K562 (cell line): ENCODE results near the gene PEX5L. TPM values are rescaled to one million over a fixed set of nuclear protein-coding genes. Genes with fewer than 3 reads are reported as not detected.

Experiments
- ATAC-seq: fragments of 200-7000 bp; cut with Tn5 transposase; 3 replicates; pipeline ENCODE4 v1.9.1; 2020; ENCODE audit warnings: moderate library complexity
- BruUV-seq: library from RNA; stranded (reverse); fragments of 400-500 nt; replicated peaks from 2 replicates; lab custom pipeline; 2021; lab: Mats Ljungman, UMichigan
- CTCF ChIA-PET: fragments of 300-600 bp; formaldehyde crosslinking; extraction: SDS; loops from one replicate; lab custom pipeline; 2021; ENCODE audit warnings: low intra/inter-chr PET ratio; lab: Yijun Ruan, JAX
- POLR2A ChIA-PET: fragments of 300-600, 350-650 bp; sonication (Branson Sonifier 250); formaldehyde crosslinking; extraction: SDS; loops from one replicate; lab custom pipeline; 2021; ENCODE audit warnings: antibody characterized with exemption, inconsistent platforms; lab: Yijun Ruan, JAX
- DNase-seq, 4 experiments: peaks; one replicate each; pipeline versions ENCODE4 v3.0.0 to v3.0.0-alpha.2; 2011 to 2018; ENCODE audit warnings: low spot score in 3 of 4, mixed read lengths in 3 of 4; ENCODE audit errors: extremely low read depth in 1 of 4
- FAIRE-seq: peaks from 2 replicates; lab custom pipeline; 2011; peaks lifted over from hg19 to GRCh38; lab: Jason Lieb, UNC
- H2AFZ ChIP-seq: 2 replicates; pipeline ENCODE4 v1.6.0; 2011; ENCODE audit warnings: low read depth, low read length, control low read depth, inconsistent platforms
- H3K27ac ChIP-seq: fragments of 200-600 bp; 3 replicates; pipeline ENCODE4 v1.8.0; 2011; ENCODE audit warnings: low read depth, mild to moderate bottlenecking, control low read depth, inconsistent platforms, low read length, moderate library complexity, mixed read lengths; ENCODE audit errors: extremely low read depth
- H3K27me3 ChIP-seq, 2 experiments: fragments of 300-600 bp in 1 of 2; 2 replicates in 1 of 2; 3 replicates in 1 of 2; pipeline versions ENCODE4 v1.6.0 to v1.8.0; 2011; ENCODE audit warnings: inconsistent platforms in 2 of 2, low read length in 2 of 2, mild to moderate bottlenecking in 1 of 2, mixed read lengths in 1 of 2, moderate library complexity in 1 of 2; ENCODE audit not compliant: control insufficient read depth in 2 of 2, insufficient read depth in 2 of 2
- H3K36me3 ChIP-seq: fragments of 300-600 bp; 3 replicates; pipeline ENCODE4 v1.8.0; 2011; ENCODE audit warnings: mild to moderate bottlenecking, low read length, inconsistent platforms; ENCODE audit not compliant: control insufficient read depth, insufficient read depth
- H3K4me1 ChIP-seq, 2 experiments: fragments of 200-600 bp in 1 of 2; replicated peaks in 1 of 2; 2 replicates in 1 of 2; 3 replicates in 1 of 2; pipeline versions ENCODE4 v1.5.1 to v1.8.0; 2011; ENCODE audit warnings: inconsistent platforms in 2 of 2, low read length in 2 of 2, mild to moderate bottlenecking in 1 of 2, mixed read lengths in 1 of 2, moderate library complexity in 1 of 2; ENCODE audit not compliant: control insufficient read depth in 2 of 2, insufficient read depth in 2 of 2
- H3K4me2 ChIP-seq: 2 replicates; pipeline ENCODE4 v1.6.1; 2011; ENCODE audit warnings: low read length, control low read depth, inconsistent platforms, mixed read lengths; ENCODE audit not compliant: insufficient read depth
- H3K4me3 ChIP-seq: fragments of 200-600 bp; sonication (generic), shearing (Covaris generic); 2 replicates; pipeline ENCODE4 v1.5.1; 2016; ENCODE audit warnings: control low read depth, inconsistent platforms
- H3K79me2 ChIP-seq: fragments of 200-600 bp; 3 replicates; pipeline ENCODE4 v1.8.0; 2011; ENCODE audit warnings: low read length, inconsistent platforms; ENCODE audit not compliant: control insufficient read depth, insufficient read depth
- H3K9ac ChIP-seq, 2 experiments: 2 replicates each; pipeline versions ENCODE4 v1.6.0 to v1.6.1; 2011; ENCODE audit warnings: low read depth in 2 of 2, low read length in 2 of 2, control low read depth in 1 of 2, inconsistent platforms in 1 of 2, mild to moderate bottlenecking in 1 of 2, mixed read lengths in 1 of 2; ENCODE audit not compliant: insufficient read depth in 1 of 2
- H3K9me1 ChIP-seq: one replicate; pipeline ENCODE4 v1.6.0; 2011; ENCODE audit warnings: inconsistent platforms, mild to moderate bottlenecking, low read length, moderate library complexity; ENCODE audit not compliant: control insufficient read depth, insufficient read depth
- H3K9me3 ChIP-seq: replicated peaks from 2 replicates; pipeline ENCODE4 v1.5.1; 2011; ENCODE audit warnings: low read depth, low read length, inconsistent platforms; ENCODE audit not compliant: control insufficient read depth, insufficient read depth
- H4K20me1 ChIP-seq: replicated peaks from 2 replicates; pipeline ENCODE4 v1.6.1; 2011; ENCODE audit warnings: low read length, inconsistent platforms, mixed read lengths; ENCODE audit not compliant: control insufficient read depth, insufficient read depth
- ARID3B ChIP-seq: fragments of 250-450 bp; sonication (Bioruptor Pico); IDR thresholded peaks from 2 replicates; pipeline ENCODE4 v1.4.0; 2020; ENCODE audit warnings: borderline replicate concordance
- ATF3 ChIP-seq, 2 experiments: fragments of 450-650 bp in 1 of 2; sonication (generic) in 1 of 2; formaldehyde crosslinking in 1 of 2; IDR thresholded peaks in 1 of 2; conservative IDR thresholded peaks in 1 of 2; 2 replicates each; pipeline versions ENCODE4 v1.6.1 to v1.8.1; 2016 to 2023; ENCODE audit warnings: mild to moderate bottlenecking in 2 of 2, moderate library complexity in 2 of 2, inconsistent platforms in 1 of 2, missing genetic modification reagents in 1 of 2
- ETS2 ChIP-seq: IDR thresholded peaks from 2 replicates; pipeline ENCODE4 v1.6.1; 2016; ENCODE audit warnings: borderline replicate concordance, missing genetic modification characterization, mild to moderate bottlenecking, moderate library complexity, missing compliant biosample characterization; ENCODE audit not compliant: poor library complexity, severe bottlenecking
- MCM3 ChIP-seq: fragments of 450-650 bp; IDR thresholded peaks from 2 replicates; pipeline ENCODE4 v1.6.1; 2016
- NFE2 ChIP-seq: IDR thresholded peaks from 2 replicates; pipeline ENCODE4 v1.6.1; 2014; ENCODE audit warnings: antibody characterized with exemption, low read depth
- NR2F6 ChIP-seq: fragments of 450-650 bp; formaldehyde crosslinking; IDR thresholded peaks from 2 replicates; pipeline ENCODE4 v1.4.0; 2020; ENCODE audit warnings: mild to moderate bottlenecking
- NUFIP1 ChIP-seq: fragments of 450-650 bp; IDR thresholded peaks from 2 replicates; pipeline ENCODE4 v1.6.1; 2018; ENCODE audit not compliant: partially characterized antibody
- STAT5A ChIP-seq: IDR thresholded peaks from 2 replicates; pipeline ENCODE4 v1.6.1; 2012; ENCODE audit warnings: low read length, inconsistent platforms, borderline replicate concordance
- TEAD2 ChIP-seq: fragments of 450-650 bp; IDR thresholded peaks from 2 replicates; pipeline ENCODE4 v1.6.1; 2016; ENCODE audit warnings: missing genetic modification characterization, control low read depth, missing compliant biosample characterization
- XRCC4 ChIP-seq: IDR thresholded peaks from one replicate; pipeline ENCODE4 v1.6.1; 2011; ENCODE audit not compliant: insufficient read depth, insufficient read length; ENCODE audit errors: extremely low read depth
- ZBED1 ChIP-seq: IDR thresholded peaks from 2 replicates; pipeline ENCODE4 v1.6.1; 2014
- ZNF280B ChIP-seq: fragments of 250-450 bp; sonication (Bioruptor Pico); IDR thresholded peaks from 2 replicates; pipeline ENCODE4 v1.5.1; 2021; ENCODE audit warnings: mild to moderate bottlenecking
- ZNF561 ChIP-seq: fragments of 450-650 bp; formaldehyde crosslinking; conservative IDR thresholded peaks from 2 replicates; pipeline ENCODE4 v1.4.0; 2020; ENCODE audit warnings: mild to moderate bottlenecking, moderate library complexity
- ZNF589 ChIP-seq: fragments of 200-800 bp; sonication (Bioruptor generic); IDR thresholded peaks from 2 replicates; pipeline ENCODE4 v1.6.1; 2016; ENCODE audit warnings: low read depth, missing genetic modification characterization, missing compliant biosample characterization
- WGBS: fragments of 100-300 bp; shearing (Covaris generic); methylation state at CpG from one replicate; pipeline ENCODE4 v1.1.6; 2016; ENCODE audit warnings: low coverage, mixed read lengths; ENCODE audit not compliant: insufficient coverage; ENCODE audit errors: missing lambda C conversion rate; 5-methylcytosine and 5-hydroxymethylcytosine counted together
- in situ Hi-C: fragments of 300-500 bp; cut with MboI; formaldehyde crosslinking; loops from 4 replicates; pipeline ENCODE4 v1.15.0; 2018; ENCODE audit warnings: inconsistent platforms, mixed read lengths
- intact Hi-C: fragments of 100-400 bp; cut with micrococcal nuclease; formaldehyde crosslinking; loops from 2 replicates; pipeline ENCODE4 v1.14.2; 2022
- polyA plus RNA-seq, 8 experiments: library from polyadenylated mRNA; depleted of rRNA in 4 of 8; stranded (reverse) in 5 of 8; unstranded in 3 of 8; fragments of >200 nt; fragmentation: Nextera tagmentation in 2 of 8; fragmentation: Illumina TruSeq in 1 of 8; extraction: Ambion mirVana in 2 of 8; extraction: Trizol in 1 of 8; gene quantifications; 2 replicates each; pipeline versions ENCODE4 v1.2.1 to v1.2.3, GENCODE V29; 2011 to 2014; ENCODE audit warnings: inconsistent platforms in 1 of 8, missing spikeins in 1 of 8
- total RNA-seq, 7 experiments: library from RNA; depleted of rRNA in 6 of 7; stranded (reverse); fragments of >200 nt in 6 of 7; fragmentation: Illumina TruSeq in 2 of 7; extraction: Trizol in 2 of 7; gene quantifications; 2 replicates each; pipeline versions ENCODE4 v1.2.1 to v1.2.3, GENCODE V29; 2011 to 2021; ENCODE audit warnings: low replicate concordance in 1 of 7

The PEX5L gene
- total and polyA plus RNA-seq, 9 of the 15 experiments (the other 6 are each of a cell fraction or from before 2014, with no cell fraction given), result not detected

DNA sequence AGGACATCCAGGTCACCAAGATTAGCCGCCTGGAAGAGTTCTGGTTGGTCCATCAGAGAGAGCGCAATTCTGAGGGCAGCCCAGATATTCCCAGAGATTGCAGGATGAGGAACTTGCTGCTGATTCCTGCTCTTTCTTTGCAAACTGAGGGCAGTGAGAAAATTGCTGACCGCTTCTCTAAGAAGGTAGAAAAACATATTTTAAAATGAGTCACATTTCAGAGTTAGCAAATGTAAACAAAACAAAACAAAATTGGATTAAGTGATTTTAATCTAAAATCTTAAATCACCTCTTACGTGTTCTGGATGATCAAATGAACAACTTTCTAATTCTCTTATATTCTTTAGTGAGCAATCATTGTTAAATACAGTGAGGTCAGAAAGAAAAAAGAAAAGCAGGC lies 234.9 kb downstream of the PEX5L start:
- WGBS, result 0% methylated on average over 4 of the region's 4 CpGs
- TF ChIP-seq XRCC4, result no peak
- TF ChIP-seq TEAD2 (tag), result no peak
- no peak for TF ChIP-seq ZNF561 (CRISPR knock-in tag)
- no peak for TF ChIP-seq ETS2 (tag)
- TF ChIP-seq NR2F6, result no peak
- TF ChIP-seq NUFIP1, result no peak
- TF ChIP-seq ZNF589 (CRISPR knock-in tag), result no peak
- no peak for TF ChIP-seq ZBED1
- TF ChIP-seq MCM3, result no peak
- TF ChIP-seq NFE2, result no peak
- TF ChIP-seq ATF3 (IDR thresholded peaks at IDR 0.05), result no peak
- no peak for TF ChIP-seq ATF3 (CRISPR knock-in tag; conservative IDR thresholded peaks at IDR 0.05)
- TF ChIP-seq ARID3B, result no peak
- TF ChIP-seq ZNF280B (CRISPR knock-in tag), result no peak
- no peak for TF ChIP-seq STAT5A
- ATAC-seq (no peak), FAIRE-seq (no peak), DNase-seq (no peak)
- intact Hi-C loops (loop anchor here (10.0 kb wide), 1 partner anchor 147 kb away; the partner anchor contains the start of gene USP13), in situ Hi-C loops (no loop called here)
- H3K4me3 ChIP-seq, result no peak overlapping the region
- H4K20me1 ChIP-seq, result no peaks in the 10 kb centered on the region
- H3K9ac ChIP-seq, result no peak overlapping the region
- H3K79me2 ChIP-seq, result no peaks in the 10 kb centered on the region
- no peak overlapping the region for H2AFZ ChIP-seq
- ChIA-PET POLR2A (no interaction called here), CTCF (no interaction called here)
- no peaks in the 10 kb centered on the region for H3K36me3 ChIP-seq
- no peaks in the 10 kb centered on the region for H3K9me1 ChIP-seq
- H3K9me3 ChIP-seq, result no peaks in the 10 kb centered on the region
- H3K4me2 ChIP-seq, result no peak overlapping the region
- BruUV-seq, result no TSS peak
- no peak overlapping the region for H3K27ac ChIP-seq
- no peaks in the 10 kb centered on the region for H3K4me1 ChIP-seq
- peaks cover 0 to 6% of the 10 kb centered on the region in 2 experiments; a peak in 1 of 5 replicates for H3K27me3 ChIP-seq
